ENCODE results near the gene DFFA.

DNA sequence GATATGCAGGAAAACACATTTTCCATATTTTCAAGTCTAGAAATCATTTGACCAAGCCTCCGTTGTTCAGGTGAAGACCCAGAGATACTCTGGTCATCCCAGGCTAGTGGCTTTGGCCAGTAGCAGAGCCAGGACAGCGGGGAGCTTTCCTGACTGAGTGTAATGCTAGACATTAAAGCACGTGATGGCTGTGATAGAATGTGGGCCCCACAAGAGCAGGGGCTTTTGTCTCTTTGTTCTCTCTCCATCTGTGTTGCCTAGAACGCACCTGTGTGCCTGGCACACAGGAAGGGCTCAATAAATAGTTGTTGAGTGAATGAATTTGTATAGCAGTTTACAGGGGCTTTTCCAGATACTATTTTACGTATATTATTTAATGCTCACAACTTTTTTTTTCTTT is 31.5 kb downstream of the DFFA start:
- TF ChIP-seq, protein P1, sequence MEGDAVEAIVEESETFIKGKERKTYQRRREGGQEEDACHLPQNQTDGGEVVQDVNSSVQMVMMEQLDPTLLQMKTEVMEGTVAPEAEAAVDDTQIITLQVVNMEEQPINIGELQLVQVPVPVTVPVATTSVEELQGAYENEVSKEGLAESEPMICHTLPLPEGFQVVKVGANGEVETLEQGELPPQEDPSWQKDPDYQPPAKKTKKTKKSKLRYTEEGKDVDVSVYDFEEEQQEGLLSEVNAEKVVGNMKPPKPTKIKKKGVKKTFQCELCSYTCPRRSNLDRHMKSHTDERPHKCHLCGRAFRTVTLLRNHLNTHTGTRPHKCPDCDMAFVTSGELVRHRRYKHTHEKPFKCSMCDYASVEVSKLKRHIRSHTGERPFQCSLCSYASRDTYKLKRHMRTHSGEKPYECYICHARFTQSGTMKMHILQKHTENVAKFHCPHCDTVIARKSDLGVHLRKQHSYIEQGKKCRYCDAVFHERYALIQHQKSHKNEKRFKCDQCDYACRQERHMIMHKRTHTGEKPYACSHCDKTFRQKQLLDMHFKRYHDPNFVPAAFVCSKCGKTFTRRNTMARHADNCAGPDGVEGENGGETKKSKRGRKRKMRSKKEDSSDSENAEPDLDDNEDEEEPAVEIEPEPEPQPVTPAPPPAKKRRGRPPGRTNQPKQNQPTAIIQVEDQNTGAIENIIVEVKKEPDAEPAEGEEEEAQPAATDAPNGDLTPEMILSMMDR (IDR thresholded peaks at IDR 0.05; ENCODE audit: insufficient read depth, low read length, poor library complexity, severe bottlenecking), result no peak
- no peak for TF ChIP-seq EZH2phosphoT487 (conservative IDR thresholded peaks at IDR 0.05; ENCODE audit: low read length)

Data from SU-DHL-6 (cell line).